Ovary (tissue), 9 donors: Measurements from ENCODE around the gene AFF2. TPM values are rescaled to one million over a fixed set of nuclear protein-coding genes. Genes with fewer than 3 reads are reported as not detected.

Experiments used
- DNase-seq, 5 donors: peaks; one replicate each; pipeline ENCODE4 v3.0.0-alpha.2; 2019 to 2020
- H3K27ac ChIP-seq, 2 donors: fragments of 200-600 bp; one replicate each; pipeline versions ENCODE4 v1.5.1 to v1.8.0; 2019 to 2022
- H3K27me3 ChIP-seq: fragments of 200-600 bp; one replicate; pipeline ENCODE4 v1.8.0; 2022
- H3K36me3 ChIP-seq: fragments of 200-600 bp; sonication (generic); one replicate; pipeline ENCODE4 v1.5.1; 2019
- H3K4me1 ChIP-seq: one replicate; pipeline ENCODE4 v1.8.1; 2013; ENCODE audit warnings: mild to moderate bottlenecking, moderate library complexity; ENCODE audit not compliant: insufficient read depth
- H3K4me3 ChIP-seq: fragments of 200-600 bp; sonication (generic); one replicate; pipeline ENCODE4 v1.5.1; 2017
- H3K9me3 ChIP-seq, 2 donors: fragments of 200-600 bp in 1 of 2; sonication (generic) in 1 of 2; one replicate each; pipeline versions ENCODE4 v1.5.1 to v1.8.1; 2013 to 2019; ENCODE audit warnings: mild to moderate bottlenecking in 1 of 2, moderate library complexity in 1 of 2
- CTCF ChIP-seq, 3 donors: fragments of 450-650 bp in 2 of 3; fragments of 200-600 bp in 1 of 3; IDR thresholded peaks; one replicate each; pipeline versions ENCODE4 v1.5.1 to v1.8.0; 2016 to 2022; ENCODE audit warnings: antibody characterized with exemption in 3 of 3, mild to moderate bottlenecking in 1 of 3
- EP300 ChIP-seq: sonication (generic); formaldehyde crosslinking; IDR thresholded peaks from one replicate; pipeline ENCODE4 v1.6.1; 2017; ENCODE audit warnings: antibody characterized with exemption
- POLR2A ChIP-seq: fragments of 450-650 bp; IDR thresholded peaks from one replicate; pipeline ENCODE4 v1.6.1; 2017; ENCODE audit warnings: antibody characterized with exemption, mild to moderate bottlenecking, moderate library complexity
- WGBS, 3 donors: extraction: QIAGEN DNeasy Blood & Tissue Kit in 1 of 3; methylation state at CpG; one replicate each; pipeline versions ENCODE4 v1.1.5 to v1.1.7; 2013 to 2017; 5-methylcytosine and 5-hydroxymethylcytosine counted together
- intact Hi-C, 4 donors: fragments of 100-400 bp; cut with DNase I; formaldehyde crosslinking; loops; one replicate each; pipeline versions ENCODE4 v1.11.0 to v1.15.1; 2022 to 2023
- polyA plus RNA-seq, 2 donors: library from polyadenylated mRNA; stranded (reverse); fragments of 200-250 nt in 1 of 2; fragments of 350-450 nt in 1 of 2; fragmentation: Illumina TruSeq in 1 of 2; extraction: RNeasy Lipid Tissue Mini Kit (QIAGEN cat#74804) in 1 of 2; gene quantifications; one replicate each; pipeline ENCODE4 v1.2.3, GENCODE V29; 2013 to 2014
- total RNA-seq, 7 donors: library from RNA; depleted of rRNA in 2 of 7; stranded (reverse); fragments of >200 nt in 2 of 7; fragmentation: NEBNext Ultra II Directional in 3 of 7; extraction: Animal tissue kit (Norgen Biotek cat#: 25700) in 3 of 7; gene quantifications; one replicate each; pipeline versions ENCODE4 v1.1.0 to v1.2.4, GENCODE V29; 2016 to 2023
- donor health status: DM: no; HTN: no; CAD: no; lungs with moderate emphysema.
- donor health status: DM: no; HTN: no; CAD: no.
- donor health status: Bipolar disorder and iron deficiency.
- donor health status: DM: yes; HTN: yes; CAD: no.
- donor health status: DM: no; HTN: no; CAD: no.
- donor health status: DM: yes; HTN: yes; CAD: no.

The AFF2 gene
- total and polyA plus RNA-seq, 9 donors: 1.3 to 12.3 (median 4.6) TPM

GRCh38 chrX:148542481-148543255 is 42.3 kb downstream of the AFF2 start:
- intact Hi-C loops: no loop called here
- H3K4me1 ChIP-seq: no peaks in the 10 kb centered on the region
- no peaks in the 10 kb centered on the region for H3K27me3 ChIP-seq
- 59 to 74% (median 65%) methylated on average over 5 of the region's 5 CpGs for WGBS, 3 donors
- H3K27ac ChIP-seq: no peak overlapping the region
- TF ChIP-seq EP300 (no peak), CTCF (IDR thresholded peaks at IDR 0.05) (no peak), POLR2A (no peak)
- H3K36me3 ChIP-seq: no peaks in the 10 kb centered on the region
- no peaks in the 10 kb centered on the region for H3K9me3 ChIP-seq
- no peak for DNase-seq
- H3K4me3 ChIP-seq: no peak overlapping the region

GRCh38 chrX:148552775-148553174 is 52.4 kb downstream of the AFF2 start:
- no peaks in the 10 kb centered on the region for H3K27me3 ChIP-seq
- TF ChIP-seq POLR2A: no peak
- TF ChIP-seq CTCF (IDR thresholded peaks at IDR 0.05): no peak
- TF ChIP-seq EP300: no peak
- H3K4me3 ChIP-seq: no peak overlapping the region
- DNase-seq: no peak
- H3K36me3 ChIP-seq: no peaks in the 10 kb centered on the region
- H3K4me1 ChIP-seq: no peaks in the 10 kb centered on the region
- H3K27ac ChIP-seq: no peak overlapping the region
- 48 to 60% (median 55%) methylated on average over 2 of the region's 2 CpGs for WGBS, 3 donors
- H3K9me3 ChIP-seq: no peaks in the 10 kb centered on the region
- intact Hi-C loops: no loop called here

GRCh38 chrX:148555101-148555500 is 54.7 kb downstream of the AFF2 start:
- H3K4me3 ChIP-seq: no peak overlapping the region
- intact Hi-C loops: no loop called here
- no peaks in the 10 kb centered on the region for H3K9me3 ChIP-seq
- H3K27me3 ChIP-seq: no peaks in the 10 kb centered on the region
- TF ChIP-seq CTCF (IDR thresholded peaks at IDR 0.05): no peak
- no peak for TF ChIP-seq POLR2A
- TF ChIP-seq EP300: no peak
- WGBS, 3 donors: 69 to 75% (median 71%) methylated on average over 3 of the region's 3 CpGs
- DNase-seq: no peak
- H3K27ac ChIP-seq: no peak overlapping the region
- H3K36me3 ChIP-seq: no peaks in the 10 kb centered on the region
- H3K4me1 ChIP-seq: no peaks in the 10 kb centered on the region

- no peak for TF ChIP-seq CTCF (IDR thresholded peaks at IDR 0.05)
- TF ChIP-seq EP300: no peak
- TF ChIP-seq POLR2A: no peak
- Histone ChIP-seq H3K9me3 (no peaks in the 10 kb centered on the region), H3K4me3 (no peak overlapping the region), H3K4me1 (no peaks in the 10 kb centered on the region), H3K36me3 (no peaks in the 10 kb centered on the region), H3K27ac (no peak overlapping the region), H3K27me3 (no peaks in the 10 kb centered on the region)
- 67 to 70% (median 68%) methylated on average over 6 of the region's 6 CpGs for WGBS, 3 donors
- DNase-seq: no peak
- intact Hi-C loops: no loop called here
Measured at GRCh38 chrX:148555571-148556243, 55.3 kb downstream of the AFF2 start.
